Activated CD4-positive, alpha-beta T cell treated with anti-CD3 and anti-CD28 coated beads for 24 hours (primary cell): ENCODE results near the gene AKAIN1.

Source experiments
- DNase-seq, 2 donors: peaks; one replicate each; pipeline ENCODE4 v3.0.0-alpha.2; 2020; ENCODE audit warnings: low read depth in 2 of 2

The AKAIN1 gene

DNA sequence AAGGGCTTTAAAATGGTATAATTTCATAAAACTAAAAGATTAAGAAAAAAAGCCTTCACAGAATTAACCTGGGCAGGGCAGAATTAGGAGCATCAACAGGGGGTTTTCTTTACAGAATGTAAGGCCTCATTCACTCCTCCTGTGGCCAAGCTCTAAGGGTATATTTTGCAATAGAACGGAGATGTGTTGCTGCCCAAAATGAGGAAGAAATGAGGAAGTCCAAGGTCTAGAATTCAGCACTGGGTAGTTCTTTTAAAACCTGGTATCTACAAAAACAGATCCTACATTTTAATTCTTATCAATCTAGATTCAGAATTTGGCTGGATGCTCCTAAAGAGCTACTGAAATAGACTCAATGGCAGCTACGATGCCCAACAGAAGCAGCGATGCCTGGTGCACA lies 101.8 kb downstream of the AKAIN1 start:
- no peak for DNase-seq

DNA sequence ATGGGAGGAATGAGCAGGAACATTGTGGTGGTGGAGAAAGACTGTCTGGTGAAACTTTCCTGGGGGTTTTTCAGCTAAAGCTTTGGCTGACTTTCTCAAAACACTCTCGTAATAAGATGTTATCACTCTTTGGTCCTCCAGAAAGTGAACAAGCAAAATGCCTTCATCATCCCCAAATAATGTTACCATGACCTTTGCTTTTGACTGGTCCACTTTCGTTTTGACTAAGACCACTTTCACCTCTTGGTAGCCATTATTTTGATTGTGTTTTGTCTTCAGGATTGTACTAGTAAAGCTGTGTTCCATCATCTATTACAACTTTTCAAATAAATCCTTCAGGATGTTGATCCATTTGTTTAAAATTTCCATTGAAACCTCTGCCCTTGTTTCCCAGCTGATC lies 103.2 kb downstream of the AKAIN1 start:
- DNase-seq: no peak
